ENCODE results near the gene ZNF512.
A peak's percentile ranks its signal among the peaks of the same experiment; 100 is the strongest.

ZNF512 gene

GRCh38 chr2:27638037-27638637 lies 55.3 kb downstream of the ZNF512 start:
- DNase-seq (ENCODE audit: low read depth): no peak

GRCh38 chr2:27638709-27639108 lies 55.9 kb downstream of the ZNF512 start:
- no peak for DNase-seq (ENCODE audit: low read depth)

GRCh38 chr2:27640722-27641245 lies 57.9 kb downstream of the ZNF512 start:
- no peak for DNase-seq (ENCODE audit: low read depth)

DNA sequence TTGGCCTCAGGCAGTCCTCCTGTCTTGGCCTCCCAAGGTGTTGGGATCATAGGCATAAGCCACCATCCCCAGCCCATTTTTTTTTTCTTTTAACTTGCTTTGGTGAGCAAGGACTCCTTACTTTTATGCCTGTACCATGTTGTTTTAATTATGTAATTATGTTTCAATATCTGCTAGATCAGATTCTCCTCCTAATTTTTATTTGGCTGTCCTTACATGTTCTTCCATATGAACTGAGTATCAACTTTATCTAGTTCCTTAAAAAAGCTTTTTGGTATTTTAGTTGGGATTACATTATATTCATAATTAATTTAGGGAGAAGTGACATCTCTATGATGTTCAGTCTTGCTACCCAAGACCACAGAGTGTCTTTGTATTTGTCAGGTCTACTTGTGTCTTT lies 62.4 kb downstream of the ZNF512 start:
- DNase-seq (ENCODE audit: low read depth): no peak

GRCh38 chr2:27647289-27647688 lies 64.4 kb downstream of the ZNF512 start:
- no peak for DNase-seq (ENCODE audit: low read depth)

DNA sequence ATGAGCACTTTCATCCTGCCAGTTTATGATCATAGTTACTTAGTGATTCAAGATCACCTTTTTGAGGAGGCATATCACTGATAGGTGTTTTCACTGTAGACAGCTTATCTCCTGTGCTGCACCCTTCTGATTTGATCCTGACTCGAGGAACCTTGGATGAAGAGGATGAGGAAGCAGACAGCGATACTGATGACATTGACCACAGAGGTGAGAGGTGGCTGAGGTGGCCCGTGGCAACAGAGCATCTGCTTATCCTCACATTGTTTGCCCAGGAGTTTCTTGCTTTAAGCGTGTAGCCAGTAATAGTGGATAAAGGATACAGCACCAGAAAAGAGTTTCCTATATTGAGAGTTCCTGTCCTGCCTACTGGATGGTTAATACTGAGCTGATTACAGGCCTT lies 64.9 kb downstream of the ZNF512 start:
- DNase-seq (ENCODE audit: low read depth): no peak

- DNase-seq (ENCODE audit: low read depth): no peak
Measured at GRCh38 chr2:27651056-27651455, 68.2 kb downstream of the ZNF512 start.

GRCh38 chr2:27652341-27652740 lies 69.5 kb downstream of the ZNF512 start:
- DNase-seq (ENCODE audit: low read depth): no peak

GRCh38 chr2:27652790-27653189 lies 69.9 kb downstream of the ZNF512 start:
- no peak for DNase-seq (ENCODE audit: low read depth)

DNA sequence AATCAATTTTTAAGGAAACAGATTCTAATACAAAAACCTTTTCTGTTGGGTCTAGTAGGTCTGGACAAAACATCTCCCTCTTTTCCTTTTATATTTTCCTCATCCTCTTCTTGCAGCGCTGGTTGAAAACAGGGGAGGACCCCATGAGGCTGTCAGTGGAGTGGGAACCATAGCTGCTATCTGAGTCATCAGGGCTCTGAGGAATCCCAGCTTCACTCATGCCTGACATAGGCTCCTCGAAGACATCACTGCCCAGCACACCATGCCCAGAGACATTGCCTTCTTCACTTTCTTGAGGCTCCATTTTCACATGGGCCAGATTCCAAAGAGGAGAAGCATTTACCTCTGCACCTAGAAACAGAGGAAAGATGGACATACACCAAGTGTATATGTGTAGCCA lies 70.6 kb downstream of the ZNF512 start:
- DNase-seq (ENCODE audit: low read depth): no peak

DNA sequence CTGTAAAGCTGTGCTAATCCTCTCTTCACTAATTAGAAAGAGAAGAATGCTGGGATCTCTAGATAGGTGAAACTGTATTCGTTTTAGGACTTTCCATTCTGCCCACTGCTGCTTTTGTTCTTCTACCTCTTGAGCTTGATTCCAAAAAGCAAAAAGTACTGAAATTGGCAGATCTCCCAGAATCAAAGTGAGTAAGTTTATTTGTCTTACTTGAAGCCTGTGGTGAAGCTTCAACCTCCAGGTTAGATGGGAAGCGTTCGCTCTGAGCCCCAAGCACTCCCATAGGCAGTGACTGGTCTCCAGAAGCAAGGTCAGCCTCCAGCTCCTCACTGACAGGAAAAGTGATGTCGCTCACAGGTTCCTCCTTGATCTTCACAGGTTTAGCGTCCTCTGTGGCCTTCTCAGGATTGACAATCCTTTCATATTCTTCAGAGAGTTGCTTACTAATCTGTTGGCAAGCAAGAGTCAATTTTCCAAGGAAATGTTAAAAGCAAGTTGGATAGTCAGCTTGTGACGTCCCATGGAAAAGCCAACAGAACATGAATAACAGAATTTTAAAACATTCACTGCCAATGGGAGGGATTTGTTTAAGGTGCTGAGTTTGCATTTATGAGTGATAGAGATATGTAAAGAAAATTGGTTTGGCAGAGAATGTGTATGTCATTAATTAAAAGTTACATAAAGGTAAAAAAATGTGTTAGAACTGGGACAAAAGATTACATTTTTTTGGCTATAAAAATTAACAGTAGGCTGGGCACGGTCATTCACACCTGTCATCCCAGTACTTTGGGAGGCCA lies 72.5 kb downstream of the ZNF512 start:
- no peak for DNase-seq (ENCODE audit: low read depth)

DNA sequence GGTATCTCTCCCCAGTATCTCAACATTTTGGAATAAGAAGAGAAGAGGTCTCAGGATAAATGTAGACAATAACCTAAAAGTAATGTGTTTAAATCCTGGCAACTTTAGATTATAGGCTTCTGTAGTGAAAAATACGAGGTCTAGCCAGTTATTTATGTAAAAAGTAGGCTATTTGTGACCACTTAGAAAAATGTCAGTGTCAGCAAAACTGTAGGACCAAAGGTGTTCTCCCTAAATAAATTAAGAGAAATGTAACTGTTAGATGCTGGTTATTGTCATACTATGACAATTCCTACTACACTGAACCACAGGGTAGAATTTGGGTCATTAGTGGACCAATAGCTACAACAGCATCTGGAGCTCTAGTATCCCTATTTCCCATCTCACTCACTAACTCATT lies 78.5 kb downstream of the ZNF512 start:
- no peak for DNase-seq (ENCODE audit: low read depth)

DNA sequence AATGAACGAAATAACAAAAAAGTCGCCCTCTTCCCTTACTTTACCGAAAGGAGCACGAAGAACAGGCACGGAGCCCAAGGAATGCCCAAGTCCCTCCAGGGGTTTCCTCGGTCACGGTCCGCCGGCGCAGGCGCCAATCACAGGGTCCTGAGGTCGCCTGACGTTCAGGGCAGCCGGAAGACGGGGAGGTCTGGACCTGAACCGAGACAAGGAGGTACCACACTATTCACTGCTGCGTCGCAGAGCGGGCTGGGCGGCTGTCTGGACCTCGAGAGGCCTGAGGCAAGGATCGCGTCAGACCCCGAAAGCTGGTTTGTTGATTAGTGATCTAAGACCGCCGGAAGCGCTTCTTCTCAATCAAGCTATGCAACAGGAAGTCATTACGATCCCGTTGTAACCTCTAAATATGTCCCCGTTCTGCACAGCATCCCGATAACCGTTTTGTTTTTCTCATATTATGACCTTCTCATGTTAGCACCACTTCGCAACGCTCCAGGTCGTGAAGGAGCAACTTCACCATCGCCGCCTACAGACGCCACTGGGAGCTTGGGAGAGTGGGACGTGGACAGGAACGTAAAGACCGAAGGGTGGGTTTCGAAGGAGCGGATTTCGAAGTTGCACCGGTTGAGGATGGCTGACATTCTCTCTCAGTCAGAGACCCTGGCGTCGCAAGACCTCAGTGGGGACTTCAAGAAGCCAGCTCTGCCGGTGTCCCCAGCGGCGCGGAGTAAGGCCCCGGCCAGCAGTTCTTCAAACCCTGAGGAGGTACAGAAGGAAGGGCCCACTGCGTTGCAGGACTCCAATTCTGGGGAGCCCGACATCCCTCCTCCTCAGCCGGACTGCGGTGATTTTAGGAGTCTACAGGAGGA lies 80.7 kb downstream of the ZNF512 start, which contains the start of the genes SLC4A1AP and SUPT7L:
TSS of gene SLC4A1AP (plus strand) at position 605 of the 869 bp plus-strand sequence. CDS start at position 631, 26 bp downstream.
TSS of gene SUPT7L (minus strand) at position 330 of the 869 bp plus-strand sequence. CDS start 1,422 bp downstream, outside the sequence.
- DNase-seq (ENCODE audit: low read depth): peak; percentile 52

- DNase-seq (ENCODE audit: low read depth): no peak
Measured at GRCh38 chr2:27664154-27664574, 81.3 kb downstream of the ZNF512 start.

- DNase-seq (ENCODE audit: low read depth): no peak
Measured at GRCh38 chr2:27664622-27665363, 82.0 kb downstream of the ZNF512 start.

DNA sequence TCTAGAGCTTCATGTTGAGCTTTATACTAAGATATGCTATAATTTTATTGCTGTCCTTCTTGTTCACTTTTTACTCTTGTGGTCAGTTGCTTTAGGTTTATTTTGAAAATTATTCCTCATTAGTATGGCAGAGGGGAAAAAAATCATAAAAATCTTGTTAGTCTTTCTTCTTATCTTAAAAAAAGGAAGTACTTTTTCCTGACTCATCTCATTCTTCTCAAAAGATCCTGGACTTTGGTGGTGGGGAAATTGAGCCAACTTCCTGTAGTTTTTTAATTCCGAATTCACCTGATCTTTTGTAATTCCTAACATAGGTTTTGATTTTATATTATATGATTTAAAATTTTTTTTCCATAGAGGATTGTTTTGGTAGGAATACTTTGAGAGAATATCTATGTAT lies 84.6 kb downstream of the ZNF512 start:
- no peak for DNase-seq (ENCODE audit: low read depth)

DNA sequence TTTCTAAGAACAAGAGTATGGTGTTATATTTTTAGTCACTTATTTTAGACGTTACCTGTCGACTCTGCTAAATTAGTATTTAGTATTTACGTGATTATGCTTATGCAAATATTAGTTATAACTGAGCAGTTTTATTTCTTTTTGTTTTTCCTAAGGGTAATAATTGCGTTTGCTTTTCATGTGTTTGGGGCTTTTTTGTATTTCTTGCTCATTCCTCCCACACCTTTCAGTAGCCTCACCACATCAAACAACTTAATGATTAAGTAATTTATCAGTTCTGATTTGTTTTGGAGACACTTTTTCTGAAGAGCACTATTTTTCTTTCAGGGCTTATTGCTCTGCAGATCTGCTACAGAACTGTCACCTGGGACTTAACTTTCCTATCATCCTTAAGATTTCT lies 88.4 kb downstream of the ZNF512 start:
- no peak for DNase-seq (ENCODE audit: low read depth)
